ENCODE measurements around the gene HDAC5. TPM values are rescaled to one million over a fixed set of nuclear protein-coding genes. Genes with fewer than 3 reads are reported as not detected.
A peak's percentile ranks its signal among the peaks of the same experiment; 100 is the strongest.
"Not testable (repeated sequence)": the region's sequence is repeated elsewhere in the genome, so short reads cannot be mapped to it uniquely, and the experiment has no call there.

HDAC5 gene
- total RNA-seq, 1 experiment from 2014 or later: 16.9 TPM

DNA sequence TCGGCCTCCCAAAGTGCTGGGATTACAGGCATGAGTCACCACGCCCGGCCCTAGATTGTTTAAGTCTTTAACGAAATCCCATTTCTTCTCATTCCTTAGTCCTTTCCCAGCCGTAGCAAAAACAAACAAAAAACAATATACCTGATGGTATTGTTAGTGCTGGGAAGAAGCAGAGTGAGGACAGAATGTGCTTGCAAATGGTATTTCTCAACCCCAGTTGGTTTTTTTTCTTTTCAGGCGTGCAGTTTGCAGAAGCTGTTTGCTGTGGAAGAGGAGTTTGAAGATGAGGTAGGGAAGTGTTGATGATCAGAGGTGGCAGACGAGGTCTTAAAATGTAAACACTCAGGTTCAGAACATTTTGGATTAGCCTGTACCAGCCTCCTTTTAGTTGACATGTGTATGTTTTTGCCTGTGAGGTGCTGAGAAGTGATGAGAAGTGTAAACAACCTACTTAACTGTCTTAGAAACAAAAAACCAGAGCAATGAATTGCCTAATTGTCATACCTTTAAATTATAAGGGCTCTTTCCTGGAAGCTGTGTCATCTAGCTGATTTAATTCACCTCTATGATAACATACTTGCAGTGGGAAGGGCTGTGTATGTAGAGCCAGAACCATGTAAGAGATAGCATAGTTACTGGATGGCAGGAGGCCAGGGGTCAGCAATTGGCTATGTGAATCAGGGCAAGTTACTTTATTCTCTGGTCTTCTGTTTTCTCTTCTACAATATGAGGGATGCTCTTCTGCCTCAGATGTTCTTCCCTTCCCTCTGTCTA is 21.7 kb upstream of the HDAC5 start:
- H3K36me3 ChIP-seq (ENCODE audit: insufficient read depth, low read length, poor library complexity, severe bottlenecking): peaks cover 6% of the 10 kb centered on the region
- no peaks in the 10 kb centered on the region for H3K4me1 ChIP-seq (ENCODE audit: insufficient read depth, low read length, poor library complexity, severe bottlenecking)
- no peaks in the 10 kb centered on the region for H3K9me3 ChIP-seq (ENCODE audit: low read depth, low read length, poor library complexity, severe bottlenecking)
- ChIA-PET CTCF (interaction anchor here (0.5 kb wide), 1 partner anchor 126 kb away, joined by 5 read pairs; no protein-coding TSS in a partner anchor), POLR2A (ENCODE audit: low non-redundant PET) (no interaction called here)
- no peaks in the 10 kb centered on the region for H3K27me3 ChIP-seq (replicated peaks; ENCODE audit: insufficient read depth, low read depth, low read length, poor library complexity)
- H3K4me3 ChIP-seq (ENCODE audit: low read depth, low read length, poor library complexity, severe bottlenecking): no peak overlapping the region
- intact Hi-C loops (cut with micrococcal nuclease; ENCODE audit: unreplicated experiment): no loop called here
- TF ChIP-seq, protein P1, sequence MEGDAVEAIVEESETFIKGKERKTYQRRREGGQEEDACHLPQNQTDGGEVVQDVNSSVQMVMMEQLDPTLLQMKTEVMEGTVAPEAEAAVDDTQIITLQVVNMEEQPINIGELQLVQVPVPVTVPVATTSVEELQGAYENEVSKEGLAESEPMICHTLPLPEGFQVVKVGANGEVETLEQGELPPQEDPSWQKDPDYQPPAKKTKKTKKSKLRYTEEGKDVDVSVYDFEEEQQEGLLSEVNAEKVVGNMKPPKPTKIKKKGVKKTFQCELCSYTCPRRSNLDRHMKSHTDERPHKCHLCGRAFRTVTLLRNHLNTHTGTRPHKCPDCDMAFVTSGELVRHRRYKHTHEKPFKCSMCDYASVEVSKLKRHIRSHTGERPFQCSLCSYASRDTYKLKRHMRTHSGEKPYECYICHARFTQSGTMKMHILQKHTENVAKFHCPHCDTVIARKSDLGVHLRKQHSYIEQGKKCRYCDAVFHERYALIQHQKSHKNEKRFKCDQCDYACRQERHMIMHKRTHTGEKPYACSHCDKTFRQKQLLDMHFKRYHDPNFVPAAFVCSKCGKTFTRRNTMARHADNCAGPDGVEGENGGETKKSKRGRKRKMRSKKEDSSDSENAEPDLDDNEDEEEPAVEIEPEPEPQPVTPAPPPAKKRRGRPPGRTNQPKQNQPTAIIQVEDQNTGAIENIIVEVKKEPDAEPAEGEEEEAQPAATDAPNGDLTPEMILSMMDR (conservative IDR thresholded peaks at IDR 0.05; ENCODE audit: low read depth, low read length): no peak
- no peak for DNase-seq (ENCODE audit: low spot score)
- BruUV-seq (replicated peaks): no TSS peak
- no peak overlapping the region for H3K27ac ChIP-seq (ENCODE audit: low read depth, low read length, poor library complexity, severe bottlenecking)

DNA sequence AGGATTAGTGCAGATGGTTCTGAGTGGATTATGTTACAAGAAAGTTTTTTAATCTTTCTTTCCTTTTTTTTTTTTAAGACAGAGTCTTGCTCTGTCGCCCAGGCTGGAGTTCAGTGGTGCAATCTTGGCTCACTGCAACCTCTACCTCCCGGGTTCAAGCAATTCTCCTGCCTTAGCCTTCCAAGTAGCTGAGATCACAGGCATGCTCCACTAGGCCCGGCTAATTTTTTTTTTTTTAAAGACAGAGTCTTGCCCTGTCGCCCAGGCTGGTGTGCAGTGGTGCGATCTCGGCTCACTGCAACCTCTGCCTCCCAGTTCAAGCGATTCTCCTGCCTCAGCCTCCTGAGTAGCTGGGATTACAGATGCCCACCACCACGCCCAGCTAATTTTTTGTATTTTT is 20.5 kb upstream of the HDAC5 start:
- not testable (repeated sequence) for BruUV-seq (replicated peaks)

DNA sequence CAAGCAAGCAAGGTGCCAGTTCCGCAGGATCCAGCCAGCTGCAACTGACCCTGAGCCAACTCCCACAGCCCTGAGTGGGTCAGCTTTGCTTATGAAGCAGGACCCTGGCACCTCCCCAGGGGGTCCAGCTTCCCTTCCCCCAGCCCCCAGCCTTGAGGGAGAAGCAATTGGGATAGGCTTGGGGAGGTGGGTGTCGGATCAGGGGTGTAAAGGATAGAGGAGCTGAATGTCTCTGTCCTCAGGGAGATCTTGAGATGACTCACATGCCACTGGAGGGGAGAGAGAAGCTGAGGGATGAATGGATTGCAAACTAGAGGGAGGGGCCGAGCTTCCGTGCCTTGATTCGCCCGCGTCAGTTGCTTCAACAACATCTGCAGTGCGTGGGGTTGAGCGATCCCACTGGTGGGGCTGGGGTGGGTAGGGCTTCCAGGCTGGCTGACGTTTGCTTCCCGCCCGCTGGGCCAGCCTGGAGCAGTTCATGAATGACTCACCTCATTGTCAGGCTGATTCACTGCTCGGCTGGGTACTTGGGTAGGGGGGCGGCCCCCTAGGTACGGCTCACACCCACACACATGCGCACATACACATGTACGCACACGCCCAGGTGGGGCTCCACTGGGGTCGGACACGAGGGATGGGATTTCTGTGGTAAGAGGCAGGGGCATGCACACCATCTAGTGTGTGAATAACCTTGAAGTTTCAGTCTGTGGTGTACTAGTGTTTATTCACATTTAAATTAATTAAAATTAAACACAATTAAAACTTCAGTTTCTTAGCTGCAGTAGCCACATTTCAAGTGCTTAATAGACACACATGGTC is 14.7 kb upstream of the HDAC5 start:
- ChIA-PET CTCF (interaction anchor here (0.6 to 0.8 kb wide), 4 partner anchors 15 to 292 kb away, joined by 3 to 4 read pairs (median 3); partner anchors contain the start of gene HDAC5), POLR2A (ENCODE audit: low non-redundant PET) (interaction anchor here (0.6 kb wide), 1 partner anchor 49 kb away, joined by 3 read pairs; the partner anchor contains the start of gene TMUB2)
- no peaks in the 10 kb centered on the region for H3K36me3 ChIP-seq (ENCODE audit: insufficient read depth, low read length, poor library complexity, severe bottlenecking)
- peak overlapping the region; percentile 15 for H3K4me3 ChIP-seq (ENCODE audit: low read depth, low read length, poor library complexity, severe bottlenecking)
- peaks cover 8% of the 10 kb centered on the region for H3K4me1 ChIP-seq (ENCODE audit: insufficient read depth, low read length, poor library complexity, severe bottlenecking)
- H3K27ac ChIP-seq (ENCODE audit: low read depth, low read length, poor library complexity, severe bottlenecking): peak overlapping the region; percentile 86
- DNase-seq (ENCODE audit: low spot score): peak; percentile 95
- no peak for TF ChIP-seq EZH2 (IDR thresholded peaks at IDR 0.05; ENCODE audit: borderline replicate concordance, low read depth, low read length, poor library complexity, severe bottlenecking)
- TF ChIP-seq, protein P1 (conservative IDR thresholded peaks at IDR 0.05; ENCODE audit: low read depth, low read length): no peak
- intact Hi-C loops (cut with micrococcal nuclease; ENCODE audit: unreplicated experiment): no loop called here
- H3K27me3 ChIP-seq (replicated peaks; ENCODE audit: insufficient read depth, low read depth, low read length, poor library complexity): no peaks in the 10 kb centered on the region
- BruUV-seq (replicated peaks): no TSS peak
- H3K9me3 ChIP-seq (ENCODE audit: low read depth, low read length, poor library complexity, severe bottlenecking): no peaks in the 10 kb centered on the region

More for the DNA sequence above, 20.5 kb upstream of the HDAC5 start:
- H3K4me1 ChIP-seq (ENCODE audit: insufficient read depth, low read length, poor library complexity, severe bottlenecking); H3K9me3 ChIP-seq (ENCODE audit: low read depth, low read length, poor library complexity, severe bottlenecking); DNase-seq (ENCODE audit: low spot score); H3K27ac ChIP-seq (ENCODE audit: low read depth, low read length, poor library complexity, severe bottlenecking); intact Hi-C loops (cut with micrococcal nuclease; ENCODE audit: unreplicated experiment); POLR2A ChIA-PET (ENCODE audit: low non-redundant PET); H3K4me3 ChIP-seq (ENCODE audit: low read depth, low read length, poor library complexity, severe bottlenecking); H3K36me3 ChIP-seq (ENCODE audit: insufficient read depth, low read length, poor library complexity, severe bottlenecking); H3K27me3 ChIP-seq (replicated peaks; ENCODE audit: insufficient read depth, low read depth, low read length, poor library complexity): not testable (repeated sequence)
- CTCF ChIA-PET: interaction anchor here (0.6 to 0.7 kb wide), 2 partner anchors 234 to 736 kb away, joined by 4 to 6 read pairs; no protein-coding TSS in a partner anchor
